HepG2 (cell line): ENCODE data around the gene ESAM. TPM values are rescaled to one million over a fixed set of nuclear protein-coding genes. Genes with fewer than 3 reads are reported as not detected.

ENCODE experiments used
- ARHGAP35 ChIP-seq: sonication (generic); formaldehyde crosslinking; IDR thresholded peaks from 2 replicates; pipeline ENCODE4 v1.9.0; 2022; ENCODE audit warnings: mild to moderate bottlenecking, inconsistent platforms, moderate library complexity, missing genetic modification reagents, borderline replicate concordance
- BCL6 ChIP-seq: IDR thresholded peaks from 2 replicates; pipeline ENCODE4 v1.6.1; 2016; ENCODE audit warnings: missing genetic modification reagents, missing compliant biosample characterization
- RARA ChIP-seq: IDR thresholded peaks from 2 replicates; pipeline ENCODE4 v1.6.1; 2016; ENCODE audit warnings: missing genetic modification reagents, missing compliant biosample characterization
- RXRA ChIP-seq: sonication (generic); formaldehyde crosslinking; IDR thresholded peaks from 2 replicates; pipeline ENCODE4 v1.5.1; 2020; ENCODE audit warnings: missing genetic modification reagents
- RXRB ChIP-seq: IDR thresholded peaks from 2 replicates; pipeline ENCODE4 v1.6.1; 2016; ENCODE audit warnings: borderline replicate concordance, missing genetic modification reagents, missing compliant biosample characterization
- TBX2 ChIP-seq: sonication (generic); formaldehyde crosslinking; IDR thresholded peaks from 2 replicates; pipeline ENCODE4 v1.5.0; 2020; ENCODE audit warnings: missing genetic modification reagents, mild to moderate bottlenecking, borderline replicate concordance
- ZFP62 ChIP-seq: sonication (generic); formaldehyde crosslinking; IDR thresholded peaks from 2 replicates; pipeline ENCODE4 v1.4.0; 2020; ENCODE audit warnings: missing genetic modification reagents
- ZMYM2 ChIP-seq: sonication (generic); formaldehyde crosslinking; IDR thresholded peaks from 2 replicates; pipeline ENCODE4 v1.8.0; 2022; ENCODE audit warnings: mild to moderate bottlenecking, missing genetic modification reagents
- ZNF180 ChIP-seq: sonication (generic); formaldehyde crosslinking; IDR thresholded peaks from 2 replicates; pipeline ENCODE4 v1.4.0; 2020; ENCODE audit warnings: low read depth, missing genetic modification reagents, borderline replicate concordance
- ZNF230 ChIP-seq: sonication (generic); formaldehyde crosslinking; IDR thresholded peaks from 2 replicates; pipeline ENCODE4 v1.4.0; 2020; ENCODE audit warnings: mild to moderate bottlenecking, missing genetic modification reagents
- ZNF331 ChIP-seq: sonication (generic); formaldehyde crosslinking; IDR thresholded peaks from 2 replicates; pipeline ENCODE4 v1.4.0; 2020; ENCODE audit warnings: missing genetic modification reagents
- ZNF44 ChIP-seq: sonication (generic); formaldehyde crosslinking; IDR thresholded peaks from 2 replicates; pipeline ENCODE4 v1.5.1; 2020; ENCODE audit warnings: mild to moderate bottlenecking, missing genetic modification reagents
- polyA plus RNA-seq, 8 experiments: library from polyadenylated mRNA; depleted of rRNA in 3 of 8; stranded (reverse) in 7 of 8; unstranded in 1 of 8; fragments of >200 nt; fragmentation: Illumina TruSeq in 4 of 8; extraction: Trizol in 4 of 8; gene quantifications; 2 replicates each; pipeline versions ENCODE4 v1.2.1 to v1.2.3, GENCODE V29; 2011 to 2016; ENCODE audit warnings: low read depth in 4 of 8, missing spikeins in 1 of 8, mixed read lengths in 1 of 8; ENCODE audit not compliant: insufficient read depth in 1 of 8
- total RNA-seq, 5 experiments: library from RNA; depleted of rRNA; stranded (reverse); fragments of >200 nt; fragmentation: Illumina TruSeq; extraction: Trizol; gene quantifications; 2 replicates each; pipeline ENCODE4 v1.2.3, GENCODE V29; 2016; ENCODE audit warnings: low read depth in 1 of 5
- TF ChIP-seq, protein P1 (sequence below): sonication (generic); formaldehyde crosslinking; IDR thresholded peaks from 2 replicates; pipeline ENCODE4 v1.4.0; 2020; ENCODE audit warnings: low read depth, missing genetic modification reagents
- TF ChIP-seq, protein P2 (sequence below): sonication (generic); formaldehyde crosslinking; IDR thresholded peaks from 2 replicates; pipeline ENCODE4 v1.5.1; 2020; ENCODE audit warnings: mild to moderate bottlenecking, missing genetic modification reagents, moderate library complexity
- TF ChIP-seq, protein P3 (sequence below): sonication (generic); formaldehyde crosslinking; IDR thresholded peaks from 2 replicates; pipeline ENCODE4 v1.4.0; 2020; ENCODE audit warnings: mild to moderate bottlenecking, missing genetic modification reagents
- TF ChIP-seq, protein P4 (sequence below): sonication (generic); formaldehyde crosslinking; IDR thresholded peaks from 2 replicates; pipeline ENCODE4 v1.5.0; 2020; ENCODE audit warnings: missing genetic modification reagents
- TF ChIP-seq, protein P5 (sequence below): sonication (generic); formaldehyde crosslinking; IDR thresholded peaks from 2 replicates; pipeline ENCODE4 v1.4.0; 2020; ENCODE audit warnings: mild to moderate bottlenecking, missing genetic modification reagents

Gene ESAM
- total and polyA plus RNA-seq, 2 of the 13 experiments (the other 11 are each of a cell fraction or from before 2014, with no cell fraction given): 1.2 to 6.8 TPM

DNA sequence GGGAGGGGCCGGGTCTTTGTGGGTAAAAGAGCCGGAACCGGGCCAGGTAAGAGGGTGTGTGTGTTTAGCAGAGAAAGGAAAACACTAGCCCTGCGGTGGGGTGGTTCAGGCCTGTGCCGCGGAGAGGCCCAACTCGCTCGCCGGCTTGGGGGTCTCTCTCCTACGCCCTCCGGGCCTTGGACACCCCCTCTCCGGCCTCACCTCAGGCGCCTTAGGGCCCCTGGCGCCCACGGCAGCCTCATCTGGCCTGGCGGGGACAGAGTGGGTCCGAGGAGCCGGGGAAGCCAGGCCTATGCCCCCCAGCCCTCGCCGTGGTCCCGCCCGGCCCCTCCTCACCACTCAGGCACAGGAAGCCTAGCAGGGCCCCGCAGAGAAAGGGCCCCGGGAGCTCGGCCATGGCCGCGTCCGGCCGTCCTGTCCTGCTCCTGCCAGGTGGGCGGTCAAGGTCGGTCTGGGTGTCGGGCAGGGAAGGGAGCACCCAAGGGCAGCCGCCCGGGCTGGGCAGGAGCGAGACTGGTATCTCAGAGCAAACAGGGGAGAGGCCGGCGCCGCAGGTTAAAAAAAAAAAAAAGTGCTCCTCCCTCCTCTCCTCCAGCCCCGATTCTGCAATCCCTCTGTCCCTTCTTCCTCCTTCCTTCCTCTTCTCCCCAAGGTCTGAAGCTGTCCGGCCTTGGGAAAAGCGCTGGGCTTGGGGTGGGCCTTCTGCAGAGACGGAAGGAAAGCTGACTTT, 10.2 kb downstream of the ESAM start, which contains the start of gene VSIG2 (continued):
- TF ChIP-seq RXRA (peak; percentile 55; the same call in 1 of the 2 replicates), TBX2 (CRISPR knock-in tag) (peak; percentile 65), ZFP62 (CRISPR knock-in tag) (no peak), ZMYM2 (no peak), ARHGAP35 (CRISPR knock-in tag) (no peak), RXRB (CRISPR knock-in tag) (peak; percentile 35; the same call in 1 of the 2 replicates), ZNF44 (CRISPR knock-in tag) (no peak), BCL6 (CRISPR knock-in tag) (peak; percentile 51; the same call in 1 of the 2 replicates), ZNF180 (CRISPR knock-in tag) (no peak), ZNF331 (CRISPR knock-in tag) (0 out of 2 replicates have a peak, but pooled peaks have one; percentile 27), ZNF230 (no peak), RARA (CRISPR knock-in tag) (peak; percentile 69)
- TF ChIP-seq, protein P1, sequence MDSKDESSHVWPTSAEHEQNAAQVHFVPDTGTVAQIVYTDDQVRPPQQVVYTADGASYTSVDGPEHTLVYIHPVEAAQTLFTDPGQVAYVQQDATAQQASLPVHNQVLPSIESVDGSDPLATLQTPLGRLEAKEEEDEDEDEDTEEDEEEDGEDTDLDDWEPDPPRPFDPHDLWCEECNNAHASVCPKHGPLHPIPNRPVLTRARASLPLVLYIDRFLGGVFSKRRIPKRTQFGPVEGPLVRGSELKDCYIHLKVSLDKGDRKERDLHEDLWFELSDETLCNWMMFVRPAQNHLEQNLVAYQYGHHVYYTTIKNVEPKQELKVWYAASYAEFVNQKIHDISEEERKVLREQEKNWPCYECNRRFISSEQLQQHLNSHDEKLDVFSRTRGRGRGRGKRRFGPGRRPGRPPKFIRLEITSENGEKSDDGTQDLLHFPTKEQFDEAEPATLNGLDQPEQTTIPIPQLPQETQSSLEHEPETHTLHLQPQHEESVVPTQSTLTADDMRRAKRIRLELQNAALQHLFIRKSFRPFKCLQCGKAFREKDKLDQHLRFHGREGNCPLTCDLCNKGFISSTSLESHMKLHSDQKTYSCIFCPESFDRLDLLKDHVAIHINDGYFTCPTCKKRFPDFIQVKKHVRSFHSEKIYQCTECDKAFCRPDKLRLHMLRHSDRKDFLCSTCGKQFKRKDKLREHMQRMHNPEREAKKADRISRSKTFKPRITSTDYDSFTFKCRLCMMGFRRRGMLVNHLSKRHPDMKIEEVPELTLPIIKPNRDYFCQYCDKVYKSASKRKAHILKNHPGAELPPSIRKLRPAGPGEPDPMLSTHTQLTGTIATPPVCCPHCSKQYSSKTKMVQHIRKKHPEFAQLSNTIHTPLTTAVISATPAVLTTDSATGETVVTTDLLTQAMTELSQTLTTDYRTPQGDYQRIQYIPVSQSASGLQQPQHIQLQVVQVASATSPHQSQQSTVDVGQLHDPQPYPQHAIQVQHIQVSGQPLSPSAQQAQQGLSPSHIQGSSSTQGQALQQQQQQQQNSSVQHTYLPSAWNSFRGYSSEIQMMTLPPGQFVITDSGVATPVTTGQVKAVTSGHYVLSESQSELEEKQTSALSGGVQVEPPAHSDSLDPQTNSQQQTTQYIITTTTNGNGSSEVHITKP (CRISPR knock-in tag): peak; percentile 93
- TF ChIP-seq, protein P2, sequence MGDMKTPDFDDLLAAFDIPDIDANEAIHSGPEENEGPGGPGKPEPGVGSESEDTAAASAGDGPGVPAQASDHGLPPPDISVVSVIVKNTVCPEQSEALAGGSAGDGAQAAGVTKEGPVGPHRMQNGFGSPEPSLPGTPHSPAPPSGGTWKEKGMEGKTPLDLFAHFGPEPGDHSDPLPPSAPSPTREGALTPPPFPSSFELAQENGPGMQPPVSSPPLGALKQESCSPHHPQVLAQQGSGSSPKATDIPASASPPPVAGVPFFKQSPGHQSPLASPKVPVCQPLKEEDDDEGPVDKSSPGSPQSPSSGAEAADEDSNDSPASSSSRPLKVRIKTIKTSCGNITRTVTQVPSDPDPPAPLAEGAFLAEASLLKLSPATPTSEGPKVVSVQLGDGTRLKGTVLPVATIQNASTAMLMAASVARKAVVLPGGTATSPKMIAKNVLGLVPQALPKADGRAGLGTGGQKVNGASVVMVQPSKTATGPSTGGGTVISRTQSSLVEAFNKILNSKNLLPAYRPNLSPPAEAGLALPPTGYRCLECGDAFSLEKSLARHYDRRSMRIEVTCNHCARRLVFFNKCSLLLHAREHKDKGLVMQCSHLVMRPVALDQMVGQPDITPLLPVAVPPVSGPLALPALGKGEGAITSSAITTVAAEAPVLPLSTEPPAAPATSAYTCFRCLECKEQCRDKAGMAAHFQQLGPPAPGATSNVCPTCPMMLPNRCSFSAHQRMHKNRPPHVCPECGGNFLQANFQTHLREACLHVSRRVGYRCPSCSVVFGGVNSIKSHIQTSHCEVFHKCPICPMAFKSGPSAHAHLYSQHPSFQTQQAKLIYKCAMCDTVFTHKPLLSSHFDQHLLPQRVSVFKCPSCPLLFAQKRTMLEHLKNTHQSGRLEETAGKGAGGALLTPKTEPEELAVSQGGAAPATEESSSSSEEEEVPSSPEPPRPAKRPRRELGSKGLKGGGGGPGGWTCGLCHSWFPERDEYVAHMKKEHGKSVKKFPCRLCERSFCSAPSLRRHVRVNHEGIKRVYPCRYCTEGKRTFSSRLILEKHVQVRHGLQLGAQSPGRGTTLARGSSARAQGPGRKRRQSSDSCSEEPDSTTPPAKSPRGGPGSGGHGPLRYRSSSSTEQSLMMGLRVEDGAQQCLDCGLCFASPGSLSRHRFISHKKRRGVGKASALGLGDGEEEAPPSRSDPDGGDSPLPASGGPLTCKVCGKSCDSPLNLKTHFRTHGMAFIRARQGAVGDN (CRISPR knock-in tag): peak; percentile 65; the same call in 1 of the 2 replicates
- TF ChIP-seq, protein P3, sequence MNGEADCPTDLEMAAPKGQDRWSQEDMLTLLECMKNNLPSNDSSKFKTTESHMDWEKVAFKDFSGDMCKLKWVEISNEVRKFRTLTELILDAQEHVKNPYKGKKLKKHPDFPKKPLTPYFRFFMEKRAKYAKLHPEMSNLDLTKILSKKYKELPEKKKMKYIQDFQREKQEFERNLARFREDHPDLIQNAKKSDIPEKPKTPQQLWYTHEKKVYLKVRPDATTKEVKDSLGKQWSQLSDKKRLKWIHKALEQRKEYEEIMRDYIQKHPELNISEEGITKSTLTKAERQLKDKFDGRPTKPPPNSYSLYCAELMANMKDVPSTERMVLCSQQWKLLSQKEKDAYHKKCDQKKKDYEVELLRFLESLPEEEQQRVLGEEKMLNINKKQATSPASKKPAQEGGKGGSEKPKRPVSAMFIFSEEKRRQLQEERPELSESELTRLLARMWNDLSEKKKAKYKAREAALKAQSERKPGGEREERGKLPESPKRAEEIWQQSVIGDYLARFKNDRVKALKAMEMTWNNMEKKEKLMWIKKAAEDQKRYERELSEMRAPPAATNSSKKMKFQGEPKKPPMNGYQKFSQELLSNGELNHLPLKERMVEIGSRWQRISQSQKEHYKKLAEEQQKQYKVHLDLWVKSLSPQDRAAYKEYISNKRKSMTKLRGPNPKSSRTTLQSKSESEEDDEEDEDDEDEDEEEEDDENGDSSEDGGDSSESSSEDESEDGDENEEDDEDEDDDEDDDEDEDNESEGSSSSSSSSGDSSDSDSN (CRISPR knock-in tag): peak; percentile 40; the same call in 1 of the 2 replicates
- TF ChIP-seq, protein P4, sequence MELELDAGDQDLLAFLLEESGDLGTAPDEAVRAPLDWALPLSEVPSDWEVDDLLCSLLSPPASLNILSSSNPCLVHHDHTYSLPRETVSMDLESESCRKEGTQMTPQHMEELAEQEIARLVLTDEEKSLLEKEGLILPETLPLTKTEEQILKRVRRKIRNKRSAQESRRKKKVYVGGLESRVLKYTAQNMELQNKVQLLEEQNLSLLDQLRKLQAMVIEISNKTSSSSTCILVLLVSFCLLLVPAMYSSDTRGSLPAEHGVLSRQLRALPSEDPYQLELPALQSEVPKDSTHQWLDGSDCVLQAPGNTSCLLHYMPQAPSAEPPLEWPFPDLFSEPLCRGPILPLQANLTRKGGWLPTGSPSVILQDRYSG (CRISPR knock-in tag): no peak
- TF ChIP-seq, protein P5, sequence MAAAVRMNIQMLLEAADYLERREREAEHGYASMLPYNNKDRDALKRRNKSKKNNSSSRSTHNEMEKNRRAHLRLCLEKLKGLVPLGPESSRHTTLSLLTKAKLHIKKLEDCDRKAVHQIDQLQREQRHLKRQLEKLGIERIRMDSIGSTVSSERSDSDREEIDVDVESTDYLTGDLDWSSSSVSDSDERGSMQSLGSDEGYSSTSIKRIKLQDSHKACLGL (CRISPR knock-in tag): no peak
